ENCODE results near the gene PML.

PML gene

DNA sequence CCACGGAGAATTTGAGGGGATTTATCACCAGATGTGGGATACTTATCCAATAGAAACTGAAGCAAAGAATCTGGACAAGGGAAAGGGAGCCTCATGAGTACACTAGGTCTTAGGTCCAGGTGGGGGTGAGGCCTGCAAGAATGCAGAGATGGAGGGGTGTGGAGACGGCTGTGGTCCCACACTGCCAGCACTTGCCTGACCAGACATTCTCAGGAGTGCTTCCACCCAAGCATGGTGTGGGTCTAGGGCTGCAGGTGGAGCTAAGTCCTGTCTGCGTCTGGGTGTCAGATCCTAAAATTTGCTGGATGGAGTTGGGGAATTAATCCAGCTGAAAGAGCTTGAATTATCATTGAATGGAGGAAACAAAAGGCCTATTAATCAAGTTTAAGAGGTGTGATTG lies 14.4 kb downstream of the PML start:
- no peak overlapping the region for H2AFZ ChIP-seq (ENCODE audit: low read length)
- H3K36me3 ChIP-seq (replicated peaks; ENCODE audit: insufficient read depth, low read length): 0 out of 2 replicates have a peak, but pooled peaks cover 3% of the 10 kb centered on the region
- H3K27ac ChIP-seq (ENCODE audit: low read length): no peak overlapping the region
- no peaks in the 10 kb centered on the region for H3F3A ChIP-seq (ENCODE audit: insufficient read depth, low read length)
- no peaks in the 10 kb centered on the region for H3K27me3 ChIP-seq (replicated peaks; ENCODE audit: insufficient read depth, low read length)
- H3K4me1 ChIP-seq (ENCODE audit: low read length): no peaks in the 10 kb centered on the region
- DNase-seq: no peak
- H3K9me3 ChIP-seq (replicated peaks; ENCODE audit: insufficient read depth, low read length): no peaks in the 10 kb centered on the region
- no peak overlapping the region for H3K4me2 ChIP-seq (ENCODE audit: low read depth, low read length)
- H3K79me2 ChIP-seq (ENCODE audit: low read length): peaks cover 89% of the 10 kb centered on the region
- H3K9me2 ChIP-seq (replicated peaks; ENCODE audit: insufficient read depth, low read length): no peaks in the 10 kb centered on the region
- no peak for TF ChIP-seq EZH2 (optimal IDR thresholded peaks at IDR 0.05; ENCODE audit: low read depth, low read length)
- TF ChIP-seq EZH2phosphoT487 (IDR thresholded peaks at IDR 0.05; ENCODE audit: low read length): no peak
- TF ChIP-seq, protein P1, sequence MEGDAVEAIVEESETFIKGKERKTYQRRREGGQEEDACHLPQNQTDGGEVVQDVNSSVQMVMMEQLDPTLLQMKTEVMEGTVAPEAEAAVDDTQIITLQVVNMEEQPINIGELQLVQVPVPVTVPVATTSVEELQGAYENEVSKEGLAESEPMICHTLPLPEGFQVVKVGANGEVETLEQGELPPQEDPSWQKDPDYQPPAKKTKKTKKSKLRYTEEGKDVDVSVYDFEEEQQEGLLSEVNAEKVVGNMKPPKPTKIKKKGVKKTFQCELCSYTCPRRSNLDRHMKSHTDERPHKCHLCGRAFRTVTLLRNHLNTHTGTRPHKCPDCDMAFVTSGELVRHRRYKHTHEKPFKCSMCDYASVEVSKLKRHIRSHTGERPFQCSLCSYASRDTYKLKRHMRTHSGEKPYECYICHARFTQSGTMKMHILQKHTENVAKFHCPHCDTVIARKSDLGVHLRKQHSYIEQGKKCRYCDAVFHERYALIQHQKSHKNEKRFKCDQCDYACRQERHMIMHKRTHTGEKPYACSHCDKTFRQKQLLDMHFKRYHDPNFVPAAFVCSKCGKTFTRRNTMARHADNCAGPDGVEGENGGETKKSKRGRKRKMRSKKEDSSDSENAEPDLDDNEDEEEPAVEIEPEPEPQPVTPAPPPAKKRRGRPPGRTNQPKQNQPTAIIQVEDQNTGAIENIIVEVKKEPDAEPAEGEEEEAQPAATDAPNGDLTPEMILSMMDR (IDR thresholded peaks at IDR 0.05; ENCODE audit: low read length): no peak
- H4K20me1 ChIP-seq (ENCODE audit: insufficient read depth, low read length): peaks cover 11% of the 10 kb centered on the region
- no peak overlapping the region for H3K4me3 ChIP-seq (ENCODE audit: low read length)
- H3K9ac ChIP-seq (ENCODE audit: low read length): no peak overlapping the region

DNA sequence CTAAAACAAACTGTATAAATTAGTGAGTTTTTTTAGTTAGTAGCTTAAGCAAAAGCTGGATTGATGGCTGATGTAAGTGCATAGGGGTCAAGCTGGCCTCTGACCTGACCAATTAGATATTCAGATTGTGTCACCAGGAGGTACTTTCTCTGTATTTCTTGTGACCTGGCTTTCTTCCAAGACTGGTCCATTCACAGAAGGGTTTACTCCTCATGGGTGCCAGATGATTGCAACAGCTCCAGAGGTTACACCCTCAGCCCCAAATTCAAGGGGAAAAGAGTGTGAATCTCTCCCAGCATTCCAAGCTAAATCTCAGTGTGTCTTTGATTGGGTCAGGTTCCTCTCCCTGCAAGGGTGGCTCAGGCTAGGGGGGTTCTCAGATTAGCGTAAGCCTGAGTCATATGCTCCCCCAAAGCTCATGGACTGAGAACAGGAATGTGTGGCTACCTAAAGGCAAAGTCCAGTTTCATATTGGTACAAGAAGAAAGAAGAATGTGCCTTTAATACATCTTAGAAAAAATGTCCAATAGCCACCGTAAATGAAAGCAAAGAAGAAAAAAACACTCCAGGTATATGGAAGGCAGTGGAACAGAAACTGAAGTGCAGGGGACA lies 16.5 kb downstream of the PML start:
- Histone ChIP-seq H3K27me3 (replicated peaks; ENCODE audit: insufficient read depth, low read length) (no peaks in the 10 kb centered on the region), H3K4me2 (ENCODE audit: low read depth, low read length) (no peak overlapping the region), H3K9me3 (replicated peaks; ENCODE audit: insufficient read depth, low read length) (no peaks in the 10 kb centered on the region), H3K9ac (ENCODE audit: low read length) (no peak overlapping the region), H3K4me1 (ENCODE audit: low read length) (no peaks in the 10 kb centered on the region), H3F3A (ENCODE audit: insufficient read depth, low read length) (no peaks in the 10 kb centered on the region), H3K36me3 (replicated peaks; ENCODE audit: insufficient read depth, low read length) (0 out of 2 replicates have a peak, but pooled peaks cover 3% of the 10 kb centered on the region), H3K27ac (ENCODE audit: low read length) (no peak overlapping the region), H4K20me1 (ENCODE audit: insufficient read depth, low read length) (peaks cover 11% of the 10 kb centered on the region), H3K9me2 (replicated peaks; ENCODE audit: insufficient read depth, low read length) (no peaks in the 10 kb centered on the region), H3K79me2 (ENCODE audit: low read length) (peaks cover 89% of the 10 kb centered on the region), H3K4me3 (ENCODE audit: low read length) (no peak overlapping the region), H2AFZ (ENCODE audit: low read length) (no peak overlapping the region)
- no peak for DNase-seq
- TF ChIP-seq EZH2 (optimal IDR thresholded peaks at IDR 0.05; ENCODE audit: low read depth, low read length): no peak
- TF ChIP-seq, protein P1 (IDR thresholded peaks at IDR 0.05; ENCODE audit: low read length): no peak
- TF ChIP-seq EZH2phosphoT487 (IDR thresholded peaks at IDR 0.05; ENCODE audit: low read length): no peak

DNA sequence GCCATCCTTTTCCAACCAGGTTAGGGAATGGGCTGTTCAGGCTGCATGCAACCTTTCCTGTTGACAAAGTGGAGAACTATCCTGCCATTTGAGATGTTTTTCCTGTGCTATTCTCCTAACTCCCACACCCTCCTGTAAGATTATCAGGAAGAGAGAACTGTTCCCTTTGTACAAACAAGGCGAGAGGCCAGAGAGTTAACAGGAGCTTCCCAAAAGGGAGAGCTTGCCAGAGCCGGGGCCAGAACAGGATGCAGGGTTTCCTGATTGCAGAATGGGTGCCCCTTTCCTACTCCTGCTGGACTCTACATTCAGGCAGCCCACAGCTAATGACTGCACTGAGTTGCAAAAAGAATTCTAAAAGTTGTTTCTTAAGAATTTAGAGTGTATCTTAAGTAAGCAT lies 17.1 kb downstream of the PML start:
- TF ChIP-seq EZH2 (optimal IDR thresholded peaks at IDR 0.05; ENCODE audit: low read depth, low read length) (no peak), EZH2phosphoT487 (IDR thresholded peaks at IDR 0.05; ENCODE audit: low read length) (no peak)
- TF ChIP-seq, protein P1 (IDR thresholded peaks at IDR 0.05; ENCODE audit: low read length): no peak
- no peak for DNase-seq
- H3K27ac ChIP-seq (ENCODE audit: low read length): no peak overlapping the region
- H3K4me3 ChIP-seq (ENCODE audit: low read length): no peak overlapping the region
- no peaks in the 10 kb centered on the region for H3F3A ChIP-seq (ENCODE audit: insufficient read depth, low read length)
- no peaks in the 10 kb centered on the region for H3K27me3 ChIP-seq (replicated peaks; ENCODE audit: insufficient read depth, low read length)
- no peaks in the 10 kb centered on the region for H3K4me1 ChIP-seq (ENCODE audit: low read length)
- peaks cover 86% of the 10 kb centered on the region for H3K79me2 ChIP-seq (ENCODE audit: low read length)
- H3K36me3 ChIP-seq (replicated peaks; ENCODE audit: insufficient read depth, low read length): 0 out of 2 replicates have a peak, but pooled peaks cover 3% of the 10 kb centered on the region
- H3K4me2 ChIP-seq (ENCODE audit: low read depth, low read length): no peak overlapping the region
- no peaks in the 10 kb centered on the region for H3K9me2 ChIP-seq (replicated peaks; ENCODE audit: insufficient read depth, low read length)
- H3K9me3 ChIP-seq (replicated peaks; ENCODE audit: insufficient read depth, low read length): no peaks in the 10 kb centered on the region
- no peak overlapping the region for H3K9ac ChIP-seq (ENCODE audit: low read length)
- no peak overlapping the region for H2AFZ ChIP-seq (ENCODE audit: low read length)
- H4K20me1 ChIP-seq (ENCODE audit: insufficient read depth, low read length): peaks cover 11% of the 10 kb centered on the region
